Fibroblast of lung (primary cell): ENCODE results near the gene OR2D2. TPM values are rescaled to one million over a fixed set of nuclear protein-coding genes. Genes with fewer than 3 reads are reported as not detected.

Source experiments
- DNase-seq, 2 donors: peaks; one replicate each; pipeline versions ENCODE4 v3.0.0 to v3.0.0-alpha.2; 2010; ENCODE audit warnings: low read depth in 2 of 2
- H2AFZ ChIP-seq: 2 replicates; pipeline ENCODE4 v1.5.1; 2012; ENCODE audit warnings: low read length, control low read depth, inconsistent platforms
- H3K27ac ChIP-seq: 2 replicates; pipeline ENCODE4 v1.5.1; 2011; ENCODE audit warnings: low read length, control low read depth; ENCODE audit not compliant: insufficient read depth
- H3K27me3 ChIP-seq: 2 replicates; pipeline ENCODE4 v1.5.1; 2011; ENCODE audit warnings: mild to moderate bottlenecking, low read length; ENCODE audit not compliant: control insufficient read depth, insufficient read depth
- H3K36me3 ChIP-seq: 2 replicates; pipeline ENCODE4 v1.5.1; 2011; ENCODE audit warnings: low read length; ENCODE audit not compliant: control insufficient read depth, insufficient read depth
- H3K4me1 ChIP-seq: 2 replicates; pipeline ENCODE4 v1.5.1; 2011; ENCODE audit warnings: low read length; ENCODE audit not compliant: control insufficient read depth, insufficient read depth; ENCODE audit errors: extremely low read depth
- H3K4me2 ChIP-seq: 2 replicates; pipeline ENCODE4 v1.5.1; 2011; ENCODE audit warnings: low read length, control low read depth; ENCODE audit not compliant: insufficient read depth; ENCODE audit errors: extremely low read depth
- H3K4me3 ChIP-seq, 4 experiments: fragments of 200-600 bp in 1 of 4; sonication (generic) in 1 of 4; replicated peaks in 1 of 4; 2 replicates each; pipeline ENCODE4 v1.5.1; 2011 to 2016; ENCODE audit warnings: low read length in 4 of 4, low read depth in 3 of 4, mild to moderate bottlenecking in 3 of 4, control low read depth in 2 of 4, inconsistent platforms in 1 of 4, mixed read lengths in 1 of 4; ENCODE audit not compliant: insufficient read depth in 1 of 4; ENCODE audit errors: control extremely low read depth in 1 of 4
- H3K79me2 ChIP-seq: 2 replicates; pipeline ENCODE4 v1.5.1; 2012; ENCODE audit warnings: mild to moderate bottlenecking, low read length, inconsistent platforms; ENCODE audit not compliant: control insufficient read depth, insufficient read depth
- H3K9ac ChIP-seq: 2 replicates; pipeline ENCODE4 v1.5.1; 2011; ENCODE audit warnings: mild to moderate bottlenecking, low read length, control low read depth; ENCODE audit not compliant: insufficient read depth
- H3K9me3 ChIP-seq: 2 replicates; pipeline ENCODE4 v1.5.1; 2012; ENCODE audit warnings: low read depth, low read length; ENCODE audit not compliant: control insufficient read depth, insufficient read depth
- H4K20me1 ChIP-seq: 2 replicates; pipeline ENCODE4 v1.5.1; 2011; ENCODE audit warnings: low read length; ENCODE audit not compliant: control insufficient read depth, insufficient read depth; ENCODE audit errors: extremely low read depth
- EZH2 ChIP-seq: IDR thresholded peaks from 2 replicates; pipeline ENCODE4 v1.5.1; 2012; ENCODE audit warnings: low read length, control low read depth, mild to moderate bottlenecking; ENCODE audit errors: missing control alignments
- polyA plus RNA-seq, 2 donors: library from polyadenylated mRNA; depleted of rRNA in 1 of 2; stranded (reverse) in 1 of 2; unstranded in 1 of 2; fragments of >200 nt; gene quantifications; 2 replicates each; pipeline ENCODE4 v1.2.1, GENCODE V29; 2011 to 2012; ENCODE audit warnings: missing spikeins in 1 of 2
- total RNA-seq: library from RNA; depleted of rRNA; stranded (reverse); fragments of >200 nt; gene quantifications from 2 replicates; pipeline ENCODE4 v1.2.1, GENCODE V29; 2014
- TF ChIP-seq, protein P1 (sequence below), 2 donors: IDR thresholded peaks in 1 of 2; conservative IDR thresholded peaks in 1 of 2; 1 replicate in 1 of 2; 2 replicates in 1 of 2; pipeline ENCODE4 v1.5.1; 2011 to 2012; ENCODE audit warnings: low read length in 2 of 2, control low read depth in 1 of 2, inconsistent platforms in 1 of 2, low read depth in 1 of 2, mild to moderate bottlenecking in 1 of 2

The OR2D2 gene
- total and polyA plus RNA-seq, 2 donors (not counting 1 experiment from before 2014, with no cell fraction given): 0.33 TPM; not detected in 1

GRCh38 chr11:6850526-6850925, 41.8 kb downstream of the OR2D2 start:
- no peak overlapping the region for H3K9ac ChIP-seq
- no peaks in the 10 kb centered on the region for H3K79me2 ChIP-seq
- no peaks in the 10 kb centered on the region for H3K36me3 ChIP-seq
- no peak for TF ChIP-seq EZH2
- TF ChIP-seq, protein P1, sequence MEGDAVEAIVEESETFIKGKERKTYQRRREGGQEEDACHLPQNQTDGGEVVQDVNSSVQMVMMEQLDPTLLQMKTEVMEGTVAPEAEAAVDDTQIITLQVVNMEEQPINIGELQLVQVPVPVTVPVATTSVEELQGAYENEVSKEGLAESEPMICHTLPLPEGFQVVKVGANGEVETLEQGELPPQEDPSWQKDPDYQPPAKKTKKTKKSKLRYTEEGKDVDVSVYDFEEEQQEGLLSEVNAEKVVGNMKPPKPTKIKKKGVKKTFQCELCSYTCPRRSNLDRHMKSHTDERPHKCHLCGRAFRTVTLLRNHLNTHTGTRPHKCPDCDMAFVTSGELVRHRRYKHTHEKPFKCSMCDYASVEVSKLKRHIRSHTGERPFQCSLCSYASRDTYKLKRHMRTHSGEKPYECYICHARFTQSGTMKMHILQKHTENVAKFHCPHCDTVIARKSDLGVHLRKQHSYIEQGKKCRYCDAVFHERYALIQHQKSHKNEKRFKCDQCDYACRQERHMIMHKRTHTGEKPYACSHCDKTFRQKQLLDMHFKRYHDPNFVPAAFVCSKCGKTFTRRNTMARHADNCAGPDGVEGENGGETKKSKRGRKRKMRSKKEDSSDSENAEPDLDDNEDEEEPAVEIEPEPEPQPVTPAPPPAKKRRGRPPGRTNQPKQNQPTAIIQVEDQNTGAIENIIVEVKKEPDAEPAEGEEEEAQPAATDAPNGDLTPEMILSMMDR (conservative IDR thresholded peaks at IDR 0.05 in 1 of 2, IDR thresholded peaks at IDR 0.05 in 1 of 2; ENCODE audit: low read depth in 1 of 2, low read length in 2 of 2): no peak
- no peaks in the 10 kb centered on the region for H4K20me1 ChIP-seq
- H3K9me3 ChIP-seq: no peaks in the 10 kb centered on the region
- H2AFZ ChIP-seq: no peak overlapping the region
- H3K27me3 ChIP-seq: no peaks in the 10 kb centered on the region
- H3K4me2 ChIP-seq: no peak overlapping the region
- H3K27ac ChIP-seq: no peak overlapping the region
- DNase-seq: no peak
- H3K4me1 ChIP-seq: no peaks in the 10 kb centered on the region
- no peak overlapping the region for H3K4me3 ChIP-seq

GRCh38 chr11:6845383-6845782, 46.9 kb downstream of the OR2D2 start, which contains the start of gene OR10A5:
OR10A5 (plus strand) TSS chr11:6845683; CDS start chr11:6845683, 0 bp downstream.
- Histone ChIP-seq H3K9me3 (no peaks in the 10 kb centered on the region), H3K27ac (no peak within 1 kb of the TSS), H3K27me3 (no peaks in the 10 kb centered on the region), H3K9ac (no peak within 1 kb of the TSS), H3K4me3 (no peak within 1 kb of the TSS), H3K4me2 (no peak within 1 kb of the TSS), H4K20me1 (no peaks in the 10 kb centered on the region), H3K79me2 (no peaks in the 10 kb centered on the region), H3K4me1 (no peaks in the 10 kb centered on the region), H3K36me3 (no peaks in the 10 kb centered on the region), H2AFZ (no peak within 1 kb of the TSS)
- DNase-seq: no peak
- TF ChIP-seq, protein P1 (conservative IDR thresholded peaks at IDR 0.05 in 1 of 2, IDR thresholded peaks at IDR 0.05 in 1 of 2; ENCODE audit: low read depth in 1 of 2, low read length in 2 of 2): no peak
- no peak for TF ChIP-seq EZH2

GRCh38 chr11:6844356-6844755, 47.9 kb downstream of the OR2D2 start:
- Histone ChIP-seq H3K79me2 (no peaks in the 10 kb centered on the region), H2AFZ (no peak overlapping the region), H3K4me3 (no peak overlapping the region), H3K27me3 (no peaks in the 10 kb centered on the region), H4K20me1 (no peaks in the 10 kb centered on the region), H3K4me2 (no peak overlapping the region), H3K9ac (no peak overlapping the region), H3K27ac (no peak overlapping the region), H3K9me3 (no peaks in the 10 kb centered on the region), H3K4me1 (no peaks in the 10 kb centered on the region), H3K36me3 (no peaks in the 10 kb centered on the region)
- TF ChIP-seq, protein P1 (conservative IDR thresholded peaks at IDR 0.05 in 1 of 2, IDR thresholded peaks at IDR 0.05 in 1 of 2; ENCODE audit: low read depth in 1 of 2, low read length in 2 of 2): no peak
- TF ChIP-seq EZH2: no peak
- no peak for DNase-seq
